Kidney glomerular epithelial cell (primary cell): ENCODE measurements around the gene ZBTB12.
"Not testable (repeated sequence)": the region's sequence is repeated elsewhere in the genome, so short reads cannot be mapped to it uniquely, and the experiment has no call there.

Experiments
- DNase-seq: peaks from one replicate; lab custom pipeline; 2025; lab: John Stamatoyannopoulos, UW

Gene ZBTB12

DNA sequence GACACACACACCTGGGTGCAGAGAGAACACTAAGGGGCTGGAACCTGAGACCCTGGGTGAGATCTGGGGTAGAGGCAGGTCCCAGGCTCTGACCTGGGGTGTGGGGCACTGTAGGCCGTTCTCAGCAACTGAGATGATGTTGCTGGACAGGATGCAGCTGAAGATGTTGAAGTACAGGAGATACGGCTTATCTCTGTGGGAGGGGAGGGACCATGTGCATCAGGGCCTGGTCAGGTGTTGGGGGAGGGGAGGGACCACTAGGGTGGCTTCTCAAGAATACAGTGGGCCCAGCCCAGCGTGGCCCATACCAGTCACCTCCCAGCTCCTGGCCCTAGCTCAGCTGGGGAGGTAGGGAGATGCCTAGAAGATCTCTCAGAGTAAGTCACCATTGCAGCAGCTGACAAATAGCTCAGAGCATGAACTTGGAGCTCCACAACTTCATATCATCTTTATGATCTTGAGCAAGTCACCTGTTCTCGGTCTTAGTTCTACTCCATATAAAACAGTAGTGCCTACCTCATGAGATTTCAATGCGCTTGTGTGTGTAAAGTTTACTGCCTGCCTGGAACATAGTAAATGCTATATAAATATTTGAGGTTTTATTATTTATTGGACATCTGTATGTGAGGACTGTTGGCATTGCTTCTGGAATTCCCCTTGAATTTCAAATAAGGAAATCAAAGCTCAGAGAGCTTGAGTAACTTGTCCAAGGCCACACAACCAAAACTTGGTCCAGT lies 26.9 kb downstream of the ZBTB12 start:
- DNase-seq: no peak

DNA sequence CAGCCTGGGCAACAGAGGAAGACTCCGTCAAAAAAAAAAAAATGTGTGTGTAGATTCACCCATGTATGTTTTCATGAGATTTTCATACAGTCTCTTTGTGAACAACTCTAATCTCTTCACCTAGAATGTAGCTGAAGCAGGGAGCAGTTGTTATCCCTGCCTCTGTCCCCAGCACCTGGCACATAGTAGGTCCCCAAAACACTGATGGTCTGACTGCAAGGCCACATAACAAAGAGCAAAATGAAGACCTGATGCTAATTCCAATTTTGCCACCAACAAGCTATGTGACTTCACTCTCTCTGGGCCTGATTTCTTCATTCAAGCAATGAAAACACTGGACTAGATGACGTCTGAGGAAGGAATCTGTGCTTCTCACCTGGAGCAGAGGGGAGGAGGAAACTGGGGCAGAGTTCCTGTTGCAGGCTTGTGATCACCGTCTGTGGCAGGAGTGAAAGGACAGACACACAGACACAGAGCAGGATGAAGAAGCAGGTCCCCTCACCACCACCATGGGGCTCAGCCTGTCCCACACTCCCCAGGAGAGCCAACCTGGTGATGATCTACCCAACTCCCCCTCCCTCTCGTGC lies 27.7 kb downstream of the ZBTB12 start:
- DNase-seq: no peak

DNA sequence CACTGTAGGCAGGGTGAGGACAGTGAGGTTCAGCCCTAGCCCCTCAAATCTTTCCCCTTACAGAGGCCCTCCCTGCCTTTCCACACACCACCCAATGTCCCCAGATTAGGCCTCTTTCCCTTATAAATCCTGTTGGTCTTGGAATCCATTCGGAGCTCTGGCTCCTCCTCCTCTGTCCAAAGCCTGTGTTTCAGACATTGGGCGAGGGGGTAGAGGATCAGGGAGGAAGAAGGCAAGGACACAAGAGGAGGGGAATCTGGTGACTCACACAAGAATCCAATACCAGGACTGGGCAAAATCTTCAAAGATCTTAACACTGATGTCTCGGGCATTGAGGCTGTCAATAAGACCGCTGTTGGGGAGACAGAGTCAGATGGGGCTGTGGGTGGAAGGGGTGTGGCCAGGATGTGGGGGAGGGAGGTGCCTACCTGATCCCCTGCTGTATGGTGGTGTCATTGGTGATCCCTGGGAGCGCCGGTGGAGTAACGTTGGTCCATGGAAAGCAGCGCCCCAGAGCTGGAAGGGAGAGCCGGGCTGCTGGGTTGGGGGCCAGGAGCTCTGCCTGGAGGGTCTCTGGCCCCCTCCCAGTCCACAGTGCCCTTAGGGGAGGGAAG lies 30.7 kb downstream of the ZBTB12 start:
- no peak for DNase-seq

DNA sequence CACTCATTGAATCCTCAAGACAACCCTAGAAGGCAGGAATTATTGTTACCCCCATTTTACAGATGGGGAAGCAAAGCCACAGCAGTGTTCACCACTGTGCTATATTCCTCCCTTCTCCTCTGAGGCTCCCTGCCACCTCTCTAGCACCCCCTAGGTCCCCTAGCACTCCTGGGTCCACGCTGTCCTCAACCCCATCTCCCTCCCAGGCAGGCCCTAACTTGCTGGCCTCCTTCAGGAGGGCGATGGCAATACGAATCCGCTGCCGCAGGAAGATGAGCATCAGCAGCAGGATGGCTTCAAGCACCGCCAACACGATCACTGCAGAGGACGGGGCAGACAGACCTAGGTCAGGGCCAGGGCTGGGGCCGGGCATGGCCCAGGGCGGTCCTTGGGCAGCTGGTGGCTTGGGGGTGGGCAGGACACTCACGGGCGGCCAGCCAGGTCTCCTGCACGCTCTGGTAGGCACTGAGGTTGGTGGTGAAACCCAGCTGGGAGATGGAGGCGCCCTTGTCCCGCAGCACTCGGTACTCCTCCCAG lies 31.4 kb downstream of the ZBTB12 start:
- no peak for DNase-seq

DNA sequence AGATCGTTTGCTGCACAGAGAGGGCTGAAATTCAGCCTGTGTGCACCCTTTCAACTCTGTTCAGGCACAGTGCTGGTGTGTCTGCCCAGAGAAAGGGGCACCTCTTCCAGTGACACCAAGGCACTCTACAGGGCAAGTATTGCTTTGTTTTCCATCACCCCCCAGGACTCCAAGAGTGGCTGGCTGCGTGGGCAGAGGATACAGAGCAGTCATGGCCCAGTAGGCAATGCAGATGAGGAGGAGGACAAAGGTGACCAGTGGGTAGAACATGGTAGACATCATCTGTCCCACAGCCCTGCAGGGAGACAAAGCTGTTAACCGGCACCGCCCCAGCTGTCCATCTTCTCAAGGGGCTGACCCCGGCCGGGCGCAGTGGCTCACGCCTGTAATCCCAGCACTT lies 32.5 kb downstream of the ZBTB12 start:
- DNase-seq: no peak

DNA sequence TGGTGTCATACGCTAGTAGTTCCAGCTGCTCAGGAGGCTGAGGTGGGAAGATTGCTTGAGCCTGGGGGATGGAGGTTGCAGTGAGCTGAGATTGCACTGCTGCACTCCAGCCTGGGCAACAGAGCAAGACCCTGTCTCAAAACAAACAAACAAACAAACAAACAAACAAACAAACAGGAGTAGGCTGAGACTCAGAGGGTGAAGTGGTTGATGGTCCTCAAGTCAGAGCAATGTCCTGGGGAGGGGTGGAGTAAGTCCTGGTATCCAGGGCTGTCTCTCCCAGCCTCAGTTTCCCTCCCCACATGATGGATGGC lies 33.3 kb downstream of the ZBTB12 start:
- DNase-seq: not testable (repeated sequence)

DNA sequence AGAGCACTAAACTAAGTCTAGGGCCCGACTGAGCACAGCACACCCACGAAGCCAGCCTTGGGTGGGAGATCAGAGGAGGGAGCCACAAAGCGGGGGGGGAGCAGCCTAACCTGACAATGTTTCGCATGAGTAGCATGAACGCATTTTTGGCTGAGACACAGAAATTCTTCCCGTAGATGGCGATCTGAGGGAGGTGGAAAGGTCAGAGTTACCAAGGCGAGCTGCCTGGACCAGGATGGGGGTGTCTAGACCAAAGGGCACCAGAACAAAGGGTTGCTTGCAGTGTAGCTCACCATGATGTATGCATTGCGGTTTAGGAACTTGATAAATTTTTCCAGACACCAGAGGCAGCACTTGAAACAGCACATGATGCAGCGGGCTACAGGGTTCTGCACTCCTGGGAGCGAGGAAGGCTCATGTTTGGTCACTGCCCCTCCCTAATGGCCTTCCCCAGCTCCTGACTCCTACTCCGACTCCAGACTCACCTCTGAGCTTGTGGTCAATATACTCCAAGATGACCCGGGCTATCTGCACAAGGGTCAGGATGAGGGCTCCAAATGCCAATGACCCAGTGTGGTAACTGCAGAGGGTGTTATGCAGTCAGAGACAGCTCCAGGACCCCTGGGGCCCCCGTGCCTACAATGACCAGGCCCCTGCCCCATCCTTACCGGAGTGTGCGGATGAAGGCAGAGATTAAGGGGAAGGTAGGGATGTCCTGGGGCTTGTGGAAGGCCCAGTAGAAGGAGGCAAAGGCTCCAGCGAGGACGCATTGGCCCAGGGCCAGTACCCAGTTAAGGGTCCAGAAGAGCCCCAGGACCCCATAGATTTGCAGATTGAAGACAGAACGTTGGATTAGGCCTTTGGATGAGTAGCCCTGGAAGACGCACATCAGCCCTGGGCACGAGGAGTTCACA lies 36.4 kb downstream of the ZBTB12 start:
- peak; percentile 81 for DNase-seq

DNA sequence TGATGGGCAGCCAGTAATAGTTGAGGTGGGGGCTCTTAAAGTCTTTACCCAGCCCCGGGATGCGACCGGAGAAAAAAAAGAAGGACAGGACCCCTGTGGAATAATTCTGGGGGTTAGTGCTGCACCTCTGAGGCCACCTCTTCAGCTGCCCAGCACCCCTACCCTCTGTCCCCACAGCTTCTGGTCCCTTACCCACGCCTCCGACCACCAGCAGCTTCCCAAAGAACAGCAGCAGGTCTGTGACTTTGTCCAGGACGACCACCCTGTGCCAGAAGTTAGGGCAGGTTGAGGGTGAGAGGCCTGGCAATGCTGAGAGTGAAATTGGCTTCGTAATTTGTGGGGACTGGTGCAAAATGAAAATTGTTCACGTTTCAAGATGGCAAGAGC lies 37.1 kb downstream of the ZBTB12 start:
- no peak for DNase-seq

DNA sequence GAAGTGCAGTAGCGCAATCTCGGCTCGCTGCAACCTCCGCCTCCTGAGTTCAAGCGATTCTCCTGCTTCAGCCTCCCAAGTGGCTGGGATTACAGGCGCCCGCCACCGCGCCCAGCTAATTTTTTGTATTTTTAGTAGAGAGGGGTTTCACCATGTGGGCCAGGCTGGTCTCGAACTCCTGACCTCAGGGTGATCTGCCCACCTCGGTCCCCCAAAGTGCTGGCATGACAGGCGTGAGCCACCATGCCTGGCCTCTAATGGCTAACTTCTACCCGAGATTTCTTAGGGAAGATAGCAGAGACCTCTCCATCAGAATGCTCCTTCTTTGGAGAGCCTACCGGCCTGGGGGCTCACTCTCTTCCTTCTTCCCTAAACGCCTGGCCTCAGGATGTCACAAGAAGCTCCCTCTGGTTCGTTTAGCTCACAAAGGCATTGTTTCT lies 37.7 kb downstream of the ZBTB12 start:
- not testable (repeated sequence) for DNase-seq

DNA sequence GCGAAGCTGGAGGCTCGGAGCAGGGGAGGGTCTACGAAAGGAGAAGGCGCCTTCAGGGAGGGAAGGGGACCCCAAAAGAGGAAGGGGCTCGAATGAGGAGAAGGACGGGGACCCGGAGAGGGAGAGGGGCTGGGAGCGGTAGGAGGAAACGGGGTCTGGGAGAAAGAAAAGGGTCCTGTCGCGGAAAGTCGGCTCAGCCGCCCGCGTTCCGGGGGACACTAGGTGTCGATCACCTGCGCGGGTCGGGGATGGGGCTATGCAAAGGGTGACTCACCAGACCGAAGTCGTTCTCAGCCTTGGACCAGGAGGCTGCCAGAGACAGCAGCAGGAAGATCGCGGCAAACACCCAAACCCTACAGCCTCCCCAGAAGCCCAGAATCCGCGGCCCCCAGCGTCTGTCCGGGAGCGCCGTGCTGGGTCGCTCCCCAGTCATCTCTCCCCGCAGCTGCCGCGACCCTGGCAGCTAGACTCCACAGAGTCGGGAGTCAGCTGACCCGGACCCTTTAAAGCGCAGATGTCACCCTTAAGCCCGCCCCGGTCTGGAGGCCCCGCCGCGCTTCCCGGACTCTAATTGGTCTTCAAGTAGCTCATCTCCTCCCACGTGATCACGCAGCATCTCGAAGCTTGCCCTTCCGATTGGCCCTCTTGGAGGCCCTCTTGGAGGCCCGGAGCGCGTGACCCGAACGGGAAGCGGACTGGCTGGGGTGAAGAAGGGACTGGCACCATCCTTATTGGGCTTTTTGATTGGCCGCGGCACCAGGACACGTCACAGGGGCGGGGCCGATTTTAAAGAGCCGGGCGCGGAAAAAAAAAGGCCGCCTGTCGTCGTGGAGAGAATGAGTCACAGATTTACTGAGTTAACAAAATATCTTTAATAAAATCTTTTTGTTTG lies 39.3 kb downstream of the ZBTB12 start, which contains the start of gene NEU1:
TSS of gene NEU1 (minus strand) at position 478 of the 892 bp plus-strand sequence. CDS start at position 433, 45 bp downstream.
- DNase-seq: peak; percentile 99

DNA sequence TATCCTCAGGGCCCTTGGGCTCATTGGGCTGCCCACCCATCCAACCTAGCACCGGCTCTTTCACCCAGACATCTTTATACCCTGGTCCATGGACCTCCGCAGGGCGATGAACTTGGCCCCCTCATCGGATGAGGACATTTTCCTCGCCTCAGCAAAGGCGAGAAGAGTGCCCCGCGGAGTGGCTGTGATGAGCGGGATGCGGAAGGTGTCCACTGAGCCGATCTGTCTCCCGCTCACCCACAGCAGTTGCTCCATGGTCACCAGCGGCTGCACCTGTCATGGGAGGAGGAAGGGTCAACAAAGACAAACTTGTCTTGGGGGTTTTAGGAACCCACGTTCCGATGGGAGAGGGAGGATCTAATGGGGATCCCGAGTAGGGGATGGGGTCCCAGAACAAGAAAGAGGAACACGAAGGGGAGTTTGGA lies 40.0 kb downstream of the ZBTB12 start:
- no peak for DNase-seq

DNA sequence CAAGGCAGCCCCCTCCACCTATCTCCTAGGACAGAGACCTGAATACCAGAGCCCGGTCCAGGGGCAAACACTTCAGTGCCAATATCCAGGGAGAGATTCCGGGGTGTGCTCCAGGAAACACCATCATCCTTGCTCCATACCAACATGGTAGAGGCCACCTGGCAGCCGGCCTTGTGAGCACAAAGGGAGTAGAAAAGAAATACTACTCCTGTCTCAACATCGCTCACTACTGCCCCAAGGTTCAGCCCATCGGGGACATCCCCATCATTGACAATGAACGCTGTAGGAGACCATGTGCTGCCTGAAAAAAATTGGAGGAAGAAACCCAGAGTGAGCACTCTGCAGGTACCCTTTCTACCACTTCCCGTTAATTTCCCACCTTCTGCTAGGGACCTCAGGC lies 40.7 kb downstream of the ZBTB12 start:
- DNase-seq: no peak

DNA sequence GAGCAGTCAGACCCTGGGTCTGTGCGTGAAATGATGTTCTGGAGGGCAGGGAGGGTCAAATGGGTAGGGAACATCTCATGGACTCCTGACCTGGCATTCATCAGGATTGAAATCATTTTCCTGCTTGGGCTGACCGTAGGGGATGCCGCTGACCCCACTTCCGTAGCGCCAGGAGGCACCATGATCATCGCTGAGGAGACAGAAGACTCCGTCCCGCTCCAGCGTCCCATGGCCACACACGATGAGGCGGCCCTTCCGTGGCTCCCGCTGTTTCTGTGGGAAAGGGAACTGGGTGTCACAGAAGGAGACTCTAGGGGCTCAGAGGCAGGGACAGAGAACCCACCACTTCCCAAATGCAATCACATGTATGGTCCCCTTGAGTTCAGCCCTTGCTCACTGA lies 41.5 kb downstream of the ZBTB12 start:
- no peak for DNase-seq

DNA sequence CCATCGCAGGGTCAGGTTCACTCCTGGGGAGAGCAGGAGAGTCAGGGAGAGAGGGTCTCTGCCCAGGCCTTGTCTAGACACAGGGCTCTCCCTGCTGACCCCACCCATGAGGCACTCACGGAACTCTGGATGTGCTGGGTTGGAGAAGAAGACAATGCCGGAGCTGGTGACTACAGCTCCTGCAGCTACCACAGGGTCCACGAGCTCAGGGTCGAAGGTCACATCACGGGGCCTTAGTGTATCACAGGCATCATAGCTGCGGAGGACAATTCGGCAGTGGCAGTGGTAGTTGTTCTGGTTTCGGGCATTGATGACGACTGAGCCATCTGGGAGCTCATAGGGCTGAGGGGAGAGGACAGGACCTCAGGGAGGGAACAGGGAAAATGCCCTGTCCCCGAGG lies 42.0 kb downstream of the ZBTB12 start:
- no peak for DNase-seq

DNA sequence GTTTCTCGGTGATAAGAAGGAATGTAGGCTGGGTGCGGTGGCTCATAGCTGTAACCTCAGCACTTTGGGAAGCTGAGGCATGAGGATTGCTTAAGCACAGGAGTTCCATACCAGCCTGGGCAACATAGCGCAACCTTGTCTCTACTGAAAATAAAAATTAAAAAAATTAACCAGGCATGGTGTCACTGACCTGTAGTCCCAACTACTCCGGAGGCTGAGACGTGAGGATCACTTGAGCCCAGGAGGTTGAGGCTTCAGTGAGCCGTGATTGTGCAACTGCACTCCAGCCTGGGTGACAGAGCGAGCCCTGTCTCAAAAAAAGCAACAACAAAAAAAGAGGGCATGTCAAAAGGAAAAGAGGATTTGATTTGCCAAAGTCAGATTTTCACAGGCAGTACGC lies 43.2 kb downstream of the ZBTB12 start:
- DNase-seq: no peak

DNA sequence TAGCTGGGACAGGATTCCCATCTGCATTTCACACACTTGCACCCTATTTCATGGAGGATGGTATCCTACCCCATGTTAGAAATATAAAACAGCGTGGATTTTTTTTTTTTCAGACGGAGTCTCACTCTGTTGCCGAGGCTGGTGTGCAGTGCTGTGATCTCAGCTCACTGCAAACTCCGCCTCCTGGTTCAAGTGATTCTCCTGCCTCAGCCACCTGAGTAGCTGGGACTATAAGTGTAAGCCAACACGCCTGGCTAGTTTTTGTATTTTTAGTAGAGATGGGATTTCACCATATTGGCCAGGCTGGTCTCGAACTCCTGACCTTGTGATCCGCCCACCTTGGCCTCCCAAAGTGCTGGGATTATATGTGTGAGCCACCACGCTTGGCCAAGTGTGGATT lies 44.1 kb downstream of the ZBTB12 start:
- not testable (repeated sequence) for DNase-seq

DNA sequence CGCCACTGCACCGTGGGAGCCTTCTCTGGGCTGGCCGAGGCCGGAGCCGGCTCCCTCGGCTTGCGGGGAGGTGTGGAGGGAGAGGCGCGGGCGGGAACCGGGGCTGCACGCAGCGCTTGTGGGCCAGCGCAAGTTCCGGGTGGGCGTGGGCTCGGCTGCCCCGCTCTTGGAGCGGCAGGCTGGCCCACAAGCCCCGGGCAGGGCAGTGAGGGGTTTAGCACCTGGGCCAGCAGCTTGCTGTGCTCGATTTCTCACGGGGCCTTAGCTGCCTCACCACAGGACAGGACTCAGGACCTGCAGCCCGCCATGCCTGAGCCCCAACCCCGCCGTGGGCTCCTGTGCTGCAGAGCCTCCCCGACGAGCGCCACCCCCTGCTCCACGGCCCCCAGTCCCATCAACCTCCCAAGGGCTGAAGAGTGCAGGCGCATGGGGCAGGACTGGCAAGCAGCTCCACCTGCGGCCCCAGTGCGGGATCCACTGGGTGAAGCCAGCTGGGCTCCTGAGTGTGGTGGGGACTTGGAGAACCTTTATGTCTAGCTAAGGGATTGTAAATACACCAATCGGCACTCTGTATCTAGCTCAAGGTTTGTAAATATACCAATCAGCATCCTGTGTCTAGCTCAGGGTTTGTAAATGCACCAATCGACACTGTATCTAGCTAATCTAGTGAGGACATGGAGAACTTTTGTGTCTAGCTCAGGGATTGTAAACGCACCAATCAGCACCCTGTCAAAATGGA lies 49.7 kb downstream of the ZBTB12 start:
- DNase-seq: not testable (repeated sequence)

DNA sequence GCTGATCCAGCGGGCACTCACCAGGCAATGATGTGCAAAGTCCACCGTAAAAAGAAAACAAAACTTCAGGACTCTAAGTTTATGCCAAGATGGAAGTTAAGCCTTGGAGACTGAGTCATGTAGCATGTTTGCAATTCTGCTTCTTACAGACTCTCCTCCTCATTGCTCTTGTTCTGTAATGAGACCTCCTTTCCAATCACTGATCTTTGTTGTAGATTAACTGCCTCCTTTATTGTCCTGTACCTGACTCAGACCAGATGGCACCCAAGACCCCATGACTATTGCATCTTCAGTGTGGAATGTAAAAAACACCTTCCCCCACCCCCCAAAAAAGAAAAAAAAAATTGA lies 50.4 kb downstream of the ZBTB12 start:
- DNase-seq: peak; percentile 98

DNA sequence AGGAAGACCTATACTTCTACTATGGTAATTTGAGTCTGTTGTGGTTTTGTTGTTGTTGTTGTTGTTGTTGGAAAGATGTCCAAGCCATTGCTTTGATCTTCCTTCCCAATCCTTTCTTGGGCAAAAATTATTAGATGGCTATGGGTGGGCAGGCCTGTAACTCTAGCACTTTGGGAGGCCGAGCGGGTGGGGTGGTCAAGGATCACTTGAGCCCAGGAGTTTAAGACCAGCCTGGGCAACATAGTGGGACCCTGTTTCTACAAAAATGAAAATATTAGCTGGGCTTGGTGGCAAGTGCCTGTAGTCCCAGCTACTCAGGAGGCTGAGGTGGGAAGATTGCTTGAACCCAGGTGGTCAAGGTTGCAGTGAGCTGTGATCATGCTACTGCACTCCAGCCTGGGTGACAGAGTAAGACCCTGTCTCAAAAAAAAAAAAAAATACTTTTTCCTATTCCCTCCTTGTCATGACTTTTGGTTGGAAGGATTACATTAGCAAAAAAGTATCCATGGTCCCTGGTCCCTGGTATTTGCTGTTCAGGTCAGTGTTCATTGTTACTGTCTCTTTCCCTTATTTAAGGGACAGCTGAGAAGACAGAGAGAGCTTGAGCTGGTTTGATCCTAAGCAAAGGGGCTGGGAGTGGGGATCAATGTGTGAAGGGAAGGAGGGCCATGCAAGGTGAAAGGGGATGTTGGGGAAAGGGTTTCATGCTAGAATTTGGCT lies 51.0 kb downstream of the ZBTB12 start:
- DNase-seq: no peak
